GM12878 (cell line): ENCODE results near the gene DUSP22. TPM values are rescaled to one million over a fixed set of nuclear protein-coding genes. Genes with fewer than 3 reads are reported as not detected.

Experiments used
- ATF2 ChIP-seq: IDR thresholded peaks from 2 replicates; pipeline ENCODE4 v1.6.1; 2012; ENCODE audit warnings: low read length, inconsistent platforms
- BRCA1 ChIP-seq: IDR thresholded peaks from 2 replicates; pipeline ENCODE4 v1.6.1; 2011; ENCODE audit warnings: low read depth, low read length, improper control_type of control experiment
- CHD1 ChIP-seq: IDR thresholded peaks from 2 replicates; pipeline ENCODE4 v1.6.1; 2012; ENCODE audit warnings: low read depth, low read length, improper control_type of control experiment
- CREB1 ChIP-seq: IDR thresholded peaks from 2 replicates; pipeline ENCODE4 v1.6.1; 2012; ENCODE audit warnings: low read depth, mild to moderate bottlenecking, inconsistent platforms
- FOXM1 ChIP-seq: IDR thresholded peaks from 2 replicates; pipeline ENCODE4 v1.6.1; 2012; ENCODE audit warnings: low read depth, mild to moderate bottlenecking, inconsistent platforms, low read length, moderate library complexity
- IKZF1 ChIP-seq: fragments of 450-650 bp; conservative IDR thresholded peaks from 2 replicates; pipeline ENCODE4 v1.6.1; 2017; ENCODE audit warnings: antibody characterized with exemption, mild to moderate bottlenecking
- KLF5 ChIP-seq: fragments of 450-650 bp; IDR thresholded peaks from 2 replicates; pipeline ENCODE4 v1.6.1; 2014; ENCODE audit warnings: mild to moderate bottlenecking; ENCODE audit not compliant: partially characterized antibody
- LARP7 ChIP-seq: fragments of 450-650 bp; IDR thresholded peaks from 2 replicates; pipeline ENCODE4 v1.6.1; 2017; ENCODE audit warnings: mild to moderate bottlenecking
- MEF2A ChIP-seq: IDR thresholded peaks from 2 replicates; pipeline ENCODE4 v1.6.1; 2011; ENCODE audit warnings: low read depth, mild to moderate bottlenecking, low read length, moderate library complexity; ENCODE audit not compliant: insufficient read depth
- NBN ChIP-seq: fragments of 450-650 bp; IDR thresholded peaks from 2 replicates; pipeline ENCODE4 v1.6.1; 2016
- PBX3 ChIP-seq: IDR thresholded peaks from 2 replicates; pipeline ENCODE4 v1.6.1; 2011; ENCODE audit warnings: mild to moderate bottlenecking, low read depth, low read length, moderate library complexity; ENCODE audit not compliant: insufficient replicate concordance
- POLR2AphosphoS5 ChIP-seq: IDR thresholded peaks from 2 replicates; pipeline ENCODE4 v1.6.1; 2011; ENCODE audit warnings: mild to moderate bottlenecking, low read length, inconsistent platforms
- RELA ChIP-seq: fragments of 450-650 bp; IDR thresholded peaks from 2 replicates; pipeline ENCODE4 v1.8.0; 2014; ENCODE audit warnings: borderline replicate concordance; ENCODE audit not compliant: partially characterized antibody
- SMAD5 ChIP-seq: IDR thresholded peaks from 2 replicates; pipeline ENCODE4 v1.6.1; 2016; ENCODE audit warnings: antibody characterized with exemption, low read depth
- SPI1 ChIP-seq: IDR thresholded peaks from 2 replicates; pipeline ENCODE4 v1.6.1; 2011; ENCODE audit warnings: low read depth, mild to moderate bottlenecking, low read length, moderate library complexity, borderline replicate concordance; ENCODE audit not compliant: insufficient read depth
- SUPT20H ChIP-seq: IDR thresholded peaks from 2 replicates; pipeline ENCODE4 v1.6.1; 2011; ENCODE audit warnings: low read depth, mild to moderate bottlenecking, low read length, moderate library complexity, borderline replicate concordance; ENCODE audit not compliant: control insufficient read depth
- TBL1XR1 ChIP-seq: IDR thresholded peaks from 2 replicates; pipeline ENCODE4 v1.6.1; 2012; ENCODE audit warnings: low read depth, low read length, improper control_type of control experiment
- ZBED1 ChIP-seq: IDR thresholded peaks from 2 replicates; pipeline ENCODE4 v1.6.1; 2016; ENCODE audit warnings: borderline replicate concordance
- ZBTB33 ChIP-seq: fragments of 450-650 bp; IDR thresholded peaks from 2 replicates; pipeline ENCODE4 v1.6.1; 2017; ENCODE audit warnings: mild to moderate bottlenecking
- ZNF217 ChIP-seq: fragments of 450-650 bp; IDR thresholded peaks from 2 replicates; pipeline ENCODE4 v1.6.1; 2017; ENCODE audit warnings: antibody characterized with exemption, mild to moderate bottlenecking
- polyA plus RNA-seq, 11 experiments: library from polyadenylated mRNA; depleted of rRNA in 4 of 11; unstranded in 6 of 11; stranded (reverse) in 5 of 11; fragments of >200 nt; fragmentation: Nextera tagmentation in 4 of 11; fragmentation: Illumina TruSeq in 1 of 11; extraction: Ambion mirVana in 4 of 11; extraction: Trizol in 1 of 11; gene quantifications; 1 replicate in 1 of 11; 2 replicates in 10 of 11; pipeline versions ENCODE4 v1.2.1 to v1.2.3, GENCODE V29; 2011 to 2016; ENCODE audit warnings: inconsistent platforms in 2 of 11, missing spikeins in 2 of 11, low read depth in 1 of 11
- total RNA-seq, 4 experiments: library from RNA; depleted of rRNA in 3 of 4; stranded (reverse); fragments of >200 nt in 3 of 4; fragmentation: Illumina TruSeq in 1 of 4; extraction: Trizol in 1 of 4; gene quantifications; 2 replicates each; pipeline versions ENCODE4 v1.2.1 to v1.2.3, GENCODE V29; 2013 to 2021

Gene DUSP22
- total and polyA plus RNA-seq, 10 of the 15 experiments (the other 5 are each of a cell fraction or from before 2014, with no cell fraction given), result 78.9 to 156 (median 107) TPM

DNA sequence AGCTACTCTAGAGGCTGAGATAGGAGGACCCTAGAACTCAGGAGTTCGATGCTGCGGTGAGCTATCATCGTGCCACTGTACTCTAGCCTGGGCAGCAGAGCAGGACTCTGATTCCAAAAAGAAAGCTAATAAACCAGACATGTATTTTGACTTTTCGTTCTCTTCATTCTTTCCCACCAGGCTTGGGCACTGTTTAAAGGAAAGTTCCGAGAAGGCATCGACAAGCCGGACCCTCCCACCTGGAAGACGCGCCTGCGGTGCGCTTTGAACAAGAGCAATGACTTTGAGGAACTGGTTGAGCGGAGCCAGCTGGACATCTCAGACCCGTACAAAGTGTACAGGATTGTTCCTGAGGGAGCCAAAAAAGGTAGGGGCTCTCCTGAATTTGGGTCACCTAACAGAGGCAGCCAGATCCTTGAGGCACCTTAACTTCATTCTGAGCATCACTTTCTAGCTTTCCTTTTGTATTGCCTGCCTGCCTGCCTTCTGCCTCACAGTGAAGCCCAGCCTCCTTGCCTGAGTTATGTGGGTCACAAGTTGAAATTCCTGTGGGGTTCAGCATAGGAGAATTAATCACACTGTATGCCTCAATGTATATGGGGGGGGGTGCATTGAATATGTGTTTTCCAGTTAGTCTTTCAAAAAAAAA, 102.5 kb downstream of the DUSP22 start (continued):
- TF ChIP-seq IKZF1, result no peak
- 0 out of 2 replicates have a peak, but pooled peaks have one; percentile 22 for TF ChIP-seq TBL1XR1
- TF ChIP-seq BRCA1, result no peak
- TF ChIP-seq ATF2, result peak; percentile 35; the same call in 1 of the 2 replicates
- peak; percentile 76 for TF ChIP-seq POLR2AphosphoS5
- TF ChIP-seq SMAD5, result peak; percentile 80; the same call in 1 of the 2 replicates
- 0 out of 2 replicates have a peak, but pooled peaks have one; percentile 2 for TF ChIP-seq CREB1
- peak; percentile 63; the same call in 1 of the 2 replicates for TF ChIP-seq LARP7
- no peak for TF ChIP-seq RELA
- peak; percentile 4 for TF ChIP-seq PBX3
- no peak for TF ChIP-seq ZBTB33
- no peak for TF ChIP-seq ZNF217
- no peak for TF ChIP-seq MEF2A
- TF ChIP-seq ZBED1, result 0 out of 2 replicates have a peak, but pooled peaks have one; percentile 34
- TF ChIP-seq SUPT20H, result no peak
- TF ChIP-seq KLF5, result no peak
- TF ChIP-seq SPI1, result peak; percentile 26; the same call in 1 of the 2 replicates
- no peak for TF ChIP-seq FOXM1
- TF ChIP-seq NBN, result no peak
- no peak for TF ChIP-seq CHD1
